ENCODE data around the gene POLRMT.

The POLRMT gene

GRCh38 chr19:642767-643727 is 9.7 kb upstream of the POLRMT start:
- no peak overlapping the region for H3K27ac ChIP-seq
- no peak for TF ChIP-seq CTCF (conservative IDR thresholded peaks at IDR 0.05)
- TF ChIP-seq ZFX (IDR thresholded peaks at IDR 0.05) = no peak

GRCh38 chr19:641702-642101 is 8.4 kb upstream of the POLRMT start:
- no peak overlapping the region for H3K27ac ChIP-seq
- TF ChIP-seq ZFX (IDR thresholded peaks at IDR 0.05) (no peak), CTCF (conservative IDR thresholded peaks at IDR 0.05) (no peak)

- TF ChIP-seq ZFX (IDR thresholded peaks at IDR 0.05) = no peak
- TF ChIP-seq CTCF (conservative IDR thresholded peaks at IDR 0.05) = no peak
Observed at GRCh38 chr19:640606-641189, 7.4 kb upstream of the POLRMT start.

GRCh38 chr19:640161-640558 is 6.8 kb upstream of the POLRMT start:
- H3K27ac ChIP-seq = peak overlapping the region; percentile 26
- TF ChIP-seq CTCF (conservative IDR thresholded peaks at IDR 0.05) (no peak), ZFX (IDR thresholded peaks at IDR 0.05) (no peak)

More at GRCh38 chr19:640606-641189, 7.4 kb upstream of the POLRMT start:
- H3K27ac ChIP-seq = no peak overlapping the region; the same call in 1 of the 2 replicates

- no peak for TF ChIP-seq CTCF (conservative IDR thresholded peaks at IDR 0.05)
- TF ChIP-seq ZFX (IDR thresholded peaks at IDR 0.05) = no peak
- peak within 1 kb of the TSS; percentile 26 for H3K27ac ChIP-seq
Observed at GRCh38 chr19:639253-640160, 6.2 kb upstream of the POLRMT start, which contains the start of gene FGF22. FGF22 (plus strand) TSS chr19:639879; CDS start chr19:639926, 47 bp downstream.

GRCh38 chr19:638906-639252 is 5.5 kb upstream of the POLRMT start:
- no peak for TF ChIP-seq CTCF (conservative IDR thresholded peaks at IDR 0.05)
- no peak for TF ChIP-seq ZFX (IDR thresholded peaks at IDR 0.05)
- peak overlapping the region; percentile 4; the same call in 1 of the 2 replicates for H3K27ac ChIP-seq

Measured in C4-2B (cell line).